Heart left ventricle (tissue), 13 donors: ENCODE results near the gene SNRPD2.

Source experiments
- CTCF ChIP-seq, 12 donors: fragments of 200-600 bp; sonication (generic) in 4 of 12; IDR thresholded peaks; one replicate each; pipeline versions ENCODE4 v1.5.0 to v1.8.0; 2018 to 2022; ENCODE audit warnings: antibody characterized with exemption in 12 of 12, mild to moderate bottlenecking in 5 of 12
- POLR2A ChIP-seq, 2 donors: fragments of 450-650 bp; IDR thresholded peaks; one replicate each; pipeline ENCODE4 v1.6.1; 2017; ENCODE audit warnings: antibody characterized with exemption in 2 of 2, mild to moderate bottlenecking in 2 of 2, moderate library complexity in 2 of 2
- donor health status: ischemic (EF 13 %, LVEDD 7.1; RV severe dilation, severe dysfunction).
- donor health status: DM: no; HTN: yes; CAD: no.
- donor health status: DM: no; HTN: no; CAD: no.
- donor health status: ischemic (EF 25% LVEDD 6.9; RV normal size, moderate dysfunction).
- donor health status: ischemic (EF 25% LVEDD 5.7; RV mildly dilated, moderate dysfunction).
- donor health status: ischemic (EF 35%, LVEDD 5.7; RV mildly dilated, moderate dysfunction).
- donor health status: nonischemic (EF 11% LVEDD 7.7; RV severe dilation, severe dysfunction).
- donor health status: DM: yes; HTN: yes; CAD: no.
- donor health status: PGD.
- donor health status: ischemic (EF 29% LVEDD 5.4; RV normal size, mild dysfunction).
- donor health status: nonischemic (EF 23%, LVEDD 6.1; RV moderate dilation, normal function).

GRCh38 chr19:45693106-45693788, 1.5 kb upstream of the SNRPD2 start:
- peak; percentile 80 to 93 (median 86) for TF ChIP-seq CTCF (IDR thresholded peaks at IDR 0.05)
- TF ChIP-seq POLR2A (IDR thresholded peaks at IDR 0.05), result no peak
